ENCODE measurements around the gene M1AP.
"Not testable (repeated sequence)": the region's sequence is repeated elsewhere in the genome, so short reads cannot be mapped to it uniquely, and the experiment has no call there.

Gene M1AP

GRCh38 chr2:74562126-74562775 lies 85.9 kb downstream of the M1AP start:
- no peak for DNase-seq

- DNase-seq, result not testable (repeated sequence)
Observed at GRCh38 chr2:74561022-74561421, 87.1 kb downstream of the M1AP start.

GRCh38 chr2:74560591-74560990 lies 87.5 kb downstream of the M1AP start:
- no peak for DNase-seq

GRCh38 chr2:74559912-74560311 lies 88.2 kb downstream of the M1AP start:
- no peak for DNase-seq

GRCh38 chr2:74558284-74559230 lies 89.6 kb downstream of the M1AP start:
- no peak for DNase-seq

DNA sequence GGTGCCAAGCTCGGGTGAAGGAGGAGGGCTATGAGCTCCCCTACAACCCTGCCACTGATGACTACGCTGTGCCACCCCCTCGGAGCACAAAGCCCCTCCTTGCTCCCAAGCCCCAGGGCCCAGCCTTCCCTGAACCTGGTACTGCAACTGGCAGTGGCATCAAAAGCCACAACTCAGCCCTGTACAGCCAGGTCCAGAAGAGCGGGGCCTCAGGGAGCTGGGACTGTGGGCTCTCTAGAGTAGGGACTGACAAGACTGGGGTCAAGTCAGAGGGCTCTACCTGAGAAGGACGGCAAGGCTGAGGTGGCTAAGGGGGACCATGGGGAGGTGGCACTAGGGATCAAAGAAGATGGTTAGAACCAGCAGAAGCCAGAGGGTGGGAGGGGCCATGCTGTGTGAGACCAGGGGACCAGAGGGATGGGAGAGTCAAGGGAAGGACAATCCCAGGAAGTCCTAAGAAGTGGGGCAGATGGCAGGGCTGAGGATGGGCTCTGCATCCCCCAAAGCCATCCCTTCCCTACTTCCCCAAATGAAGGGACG lies 91.2 kb downstream of the M1AP start:
- no peak for DNase-seq

DNA sequence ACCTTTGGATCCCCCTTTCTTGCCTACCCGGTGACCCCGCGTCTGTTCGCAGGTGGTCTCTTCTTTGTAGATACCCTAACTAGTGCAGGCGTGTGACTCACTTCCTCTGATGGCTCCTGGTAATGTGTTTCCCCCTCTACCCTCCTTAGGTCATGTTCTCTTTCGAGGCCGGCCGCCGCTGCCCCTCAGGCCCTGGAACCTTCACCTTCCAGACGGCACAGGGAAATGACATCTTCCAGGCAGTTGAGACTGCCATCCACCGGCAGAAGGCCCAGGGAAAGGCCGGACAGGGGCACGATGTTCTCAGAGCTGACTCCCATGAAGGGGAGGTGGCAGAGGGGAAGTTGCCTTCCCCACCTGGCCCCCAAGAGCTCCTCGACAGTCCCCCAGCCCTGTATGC lies 92.0 kb downstream of the M1AP start:
- no peak for DNase-seq

DNA sequence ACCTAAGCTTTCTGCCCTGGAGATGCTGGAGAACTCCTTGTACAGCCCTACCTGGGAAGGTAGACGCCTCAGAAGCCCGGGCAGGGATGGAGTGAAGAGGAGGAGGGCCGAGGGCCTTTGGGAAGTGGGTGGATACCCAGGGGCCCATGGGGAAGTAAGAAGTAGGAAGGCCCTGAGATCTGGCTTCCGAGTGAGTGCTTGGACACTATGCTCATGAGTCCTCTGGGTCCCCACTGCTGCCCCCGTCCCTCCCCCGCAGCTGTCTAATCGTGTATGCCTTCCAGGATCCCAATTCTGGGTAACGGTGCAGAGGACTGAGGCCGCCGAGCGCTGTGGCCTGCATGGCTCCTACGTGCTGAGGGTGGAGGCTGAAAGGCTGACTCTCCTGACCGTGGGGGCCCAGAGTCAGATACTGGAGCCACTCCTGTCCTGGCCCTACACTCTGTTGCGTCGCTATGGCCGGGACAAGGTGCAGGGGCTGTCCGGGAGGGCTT lies 92.5 kb downstream of the M1AP start:
- no peak for DNase-seq

DNA sequence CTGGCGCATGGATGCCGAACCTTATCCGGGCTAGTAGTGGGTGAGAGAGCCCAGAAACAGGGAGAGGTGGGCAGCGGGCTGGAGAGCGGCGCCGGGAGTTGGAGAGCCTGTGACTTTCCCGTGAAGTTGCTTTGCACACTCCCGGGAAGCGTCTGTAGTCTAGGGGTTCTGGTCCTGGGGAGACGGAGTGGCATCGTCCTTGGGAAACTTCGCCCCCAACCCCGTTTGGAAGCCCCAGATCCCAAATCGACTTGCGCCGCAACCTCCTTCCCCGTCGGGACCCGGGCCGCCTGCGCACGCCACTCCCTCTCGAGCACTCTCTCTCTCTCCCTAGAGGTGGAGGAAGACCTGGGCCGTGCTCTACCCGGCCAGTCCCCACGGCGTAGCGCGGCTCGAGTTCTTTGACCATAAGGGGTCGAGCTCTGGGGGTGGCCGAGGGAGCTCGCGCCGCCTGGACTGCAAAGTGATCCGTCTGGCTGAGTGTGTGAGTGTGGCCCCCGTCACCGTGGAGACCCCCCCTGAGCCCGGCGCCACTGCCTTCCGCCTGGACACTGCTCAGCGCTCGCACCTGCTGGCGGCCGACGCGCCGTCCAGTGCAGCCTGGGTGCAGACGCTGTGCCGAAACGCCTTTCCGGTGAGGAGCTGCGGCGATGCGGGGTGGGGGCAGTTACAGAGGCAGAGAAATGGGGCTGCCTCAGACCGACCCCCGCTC lies 93.2 kb downstream of the M1AP start:
- DNase-seq, result peak; percentile 46 to 49

- DNase-seq, result peak; percentile 76 to 88
Observed at GRCh38 chr2:74553892-74554819, 94.0 kb downstream of the M1AP start, which contains the start of the genes DOK1 and LOXL3. Gene DOK1 (plus strand): TSS chr2:74554720. CDS start chr2:74554755, 35 bp downstream. Gene LOXL3 (minus strand): TSS chr2:74553942. CDS start chr2:74552634, 1,308 bp downstream.

DNA sequence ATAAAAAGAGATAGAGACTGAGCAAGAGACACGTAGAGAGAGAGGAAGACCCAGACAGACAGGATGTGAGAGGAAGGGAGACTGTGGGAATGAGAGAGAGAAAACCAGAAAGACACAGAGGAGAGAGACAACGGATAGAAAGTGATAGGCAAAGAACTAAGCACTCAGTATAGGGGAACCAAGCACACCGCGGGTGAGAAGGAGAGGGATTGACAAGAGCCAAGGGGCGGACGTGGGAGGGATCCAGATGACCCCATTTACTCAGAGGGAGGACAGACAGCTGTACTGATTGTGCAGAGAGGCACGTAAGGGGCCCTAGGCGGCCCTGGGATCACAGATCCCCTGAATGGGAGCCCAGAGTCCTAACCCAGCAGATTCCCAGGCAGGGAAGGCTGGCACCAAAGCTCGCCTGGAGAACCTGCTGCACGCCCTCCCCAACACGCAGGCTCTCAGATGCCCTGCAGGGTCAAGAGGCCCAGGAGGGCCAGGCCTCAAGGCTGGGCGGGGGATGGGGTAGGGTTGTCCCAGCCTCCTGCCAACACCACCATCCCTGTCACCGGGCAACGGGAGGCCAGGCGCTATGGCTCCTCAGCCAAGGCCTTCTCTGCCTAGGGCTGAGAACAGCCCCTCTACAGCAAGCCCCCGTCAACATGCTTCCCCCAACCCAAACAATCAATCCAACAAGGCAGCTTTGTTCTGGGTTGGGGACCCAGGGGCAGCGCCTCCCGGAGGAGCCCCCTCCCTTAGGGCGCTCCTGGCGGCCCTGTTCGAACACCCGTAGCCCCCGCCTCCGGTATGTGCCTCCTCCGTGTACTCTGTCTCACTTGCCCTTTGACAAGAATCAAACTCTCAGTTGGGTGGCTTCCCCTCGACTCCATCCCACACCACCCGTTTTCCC lies 95.0 kb downstream of the M1AP start:
- DNase-seq, result no peak

DNA sequence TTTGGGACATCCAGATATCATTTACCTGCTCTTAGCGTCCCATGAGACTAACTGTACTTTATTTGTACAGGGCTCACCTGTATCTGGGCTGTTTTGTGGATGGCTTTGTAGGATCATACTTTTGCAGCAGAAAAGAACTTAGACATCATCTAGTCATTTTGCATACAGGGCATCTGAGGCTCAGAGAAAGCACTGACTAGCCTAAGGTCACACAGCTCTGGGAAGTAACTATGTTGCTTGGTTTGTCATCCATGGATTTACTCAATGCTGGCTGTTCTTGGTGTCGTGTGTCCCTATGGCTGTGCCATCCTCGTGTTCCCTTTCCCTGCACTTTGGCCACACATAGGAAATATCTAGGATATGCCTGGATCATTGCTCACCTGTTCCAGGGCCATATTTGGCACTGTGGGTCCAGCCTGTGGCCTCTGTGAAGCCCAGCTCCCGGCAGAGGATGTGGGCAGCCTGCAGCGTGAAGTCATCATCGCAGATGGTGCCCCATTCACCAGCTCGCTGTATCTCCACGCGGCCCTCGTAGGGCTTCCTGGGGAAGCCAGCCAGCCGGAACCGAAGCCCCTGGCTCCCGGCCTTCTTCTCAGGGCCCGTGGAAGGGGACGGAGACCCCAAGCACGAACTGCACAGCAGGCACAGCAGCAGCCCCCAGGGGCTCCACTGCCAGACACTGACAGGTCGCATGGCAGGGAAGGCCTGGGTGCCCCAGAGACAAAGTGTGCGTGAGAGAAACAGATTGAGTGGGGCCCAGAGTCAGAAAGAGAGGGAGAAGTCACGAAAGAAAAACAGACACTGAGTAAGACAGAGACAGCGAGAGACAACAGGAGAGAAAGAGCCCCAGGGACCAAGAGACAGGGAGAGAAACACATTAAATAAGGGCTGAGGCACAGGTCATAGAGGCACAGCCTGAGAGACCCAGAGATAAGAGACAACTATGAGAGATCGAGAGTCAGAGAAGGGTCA lies 95.9 kb downstream of the M1AP start:
- no peak for DNase-seq

- DNase-seq, result no peak
Observed at GRCh38 chr2:74551530-74551929, 96.6 kb downstream of the M1AP start.

DNA sequence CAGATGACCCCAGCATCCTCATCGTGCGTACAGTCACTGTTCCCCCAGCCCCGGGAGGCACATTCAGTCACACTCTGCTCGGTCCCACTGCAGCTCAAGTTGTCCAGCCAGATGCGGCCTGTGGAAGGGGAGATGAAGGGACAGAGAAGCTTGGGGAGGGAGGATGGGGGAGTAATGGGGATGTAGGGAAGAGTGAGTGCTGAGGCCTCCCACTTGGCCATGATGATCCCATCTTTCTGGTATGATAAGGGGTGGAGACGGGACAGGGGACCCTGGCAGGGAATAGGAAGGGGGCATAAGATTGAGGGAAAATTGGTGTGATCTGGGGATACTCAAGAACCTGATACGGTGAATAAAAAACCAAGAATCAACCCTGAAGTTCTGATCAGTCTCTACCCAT lies 97.9 kb downstream of the M1AP start:
- no peak for DNase-seq

DNA sequence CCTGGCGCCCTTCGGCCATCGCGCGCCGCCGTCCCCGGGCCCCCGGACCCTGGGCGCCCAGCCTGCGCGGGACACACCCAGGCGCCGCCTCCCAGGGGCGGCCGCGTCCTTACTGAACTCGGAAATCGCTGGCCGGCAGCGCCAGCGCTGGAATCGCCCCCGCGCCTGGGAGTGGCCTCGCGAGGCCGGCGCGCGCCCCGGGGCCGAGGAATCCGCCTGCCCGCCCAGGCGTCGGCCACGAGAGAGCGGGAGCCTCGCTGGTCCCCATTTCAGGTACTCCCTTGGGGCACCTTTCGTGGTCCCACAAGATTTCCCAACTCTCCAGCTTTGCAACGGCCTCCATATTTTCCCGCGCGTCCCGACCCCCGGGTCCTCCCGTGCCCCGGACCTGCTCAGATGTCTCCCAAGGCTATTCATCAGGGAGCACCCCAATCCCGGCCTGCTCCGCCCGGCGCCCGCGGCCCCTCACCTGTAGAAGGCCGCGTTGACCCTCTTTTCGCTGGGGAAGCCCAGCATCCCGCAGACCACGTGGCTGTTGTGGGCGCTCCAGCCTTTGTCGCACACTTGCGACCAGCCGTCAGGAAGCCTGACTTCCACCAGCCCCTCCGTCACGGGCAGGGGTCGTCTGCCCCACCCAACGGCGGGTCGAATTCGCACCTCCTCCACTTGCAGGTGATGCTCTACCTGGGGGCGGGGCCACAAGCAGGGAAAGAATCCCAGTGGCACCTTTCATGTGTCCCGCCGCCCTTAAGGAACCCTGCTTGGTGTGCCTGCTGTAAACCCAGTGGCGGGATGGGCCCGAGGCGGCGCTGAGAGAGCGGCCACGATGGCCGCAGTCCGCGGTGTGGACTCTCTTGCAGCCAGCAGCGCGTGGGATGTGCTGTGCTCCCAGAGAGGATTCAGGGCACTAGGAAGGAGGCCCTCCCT lies 99.0 kb downstream of the M1AP start:
- DNase-seq, result no peak

DNA sequence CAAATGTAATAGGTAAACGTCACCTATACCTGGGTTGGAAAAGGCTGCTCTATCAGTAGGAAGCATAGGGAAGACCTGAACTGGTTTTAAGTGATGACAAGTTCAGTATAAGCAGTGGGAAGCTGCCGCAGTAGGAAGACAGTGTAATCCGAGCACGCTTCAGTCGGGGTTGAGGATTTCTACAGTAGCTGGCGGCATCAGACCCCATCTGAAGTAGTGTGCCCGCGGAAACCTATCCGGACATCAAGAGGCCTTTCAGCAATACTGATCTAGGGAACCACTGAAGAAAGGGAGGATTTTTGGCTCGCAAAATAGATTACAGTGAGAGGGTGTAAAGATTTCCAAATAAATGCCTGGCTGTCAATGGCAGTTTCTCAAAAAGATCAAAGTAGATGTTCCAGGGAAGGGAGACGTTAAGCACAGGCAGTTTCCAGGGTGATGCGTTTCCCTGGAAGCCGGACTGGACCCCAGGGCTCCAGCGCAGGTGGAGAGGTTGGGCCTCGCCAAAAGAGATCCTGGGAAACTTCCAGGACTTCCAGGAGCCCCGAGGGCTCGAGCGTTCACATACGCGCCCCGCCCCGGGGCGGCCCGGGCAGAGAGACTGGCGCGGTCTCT lies 99.7 kb downstream of the M1AP start:
- DNase-seq, result no peak

GRCh38 chr2:74546004-74546403 lies 102.1 kb downstream of the M1AP start:
- DNase-seq, result no peak

- peak in 1 of 2 donors; percentile 26 for DNase-seq
Observed at GRCh38 chr2:74544634-74545033, 103.5 kb downstream of the M1AP start.
